Measurements from ENCODE around the gene RPL7A. TPM values are rescaled to one million over a fixed set of nuclear protein-coding genes. Genes with fewer than 3 reads are reported as not detected.
"Not testable (repeated sequence)": the region's sequence is repeated elsewhere in the genome, so short reads cannot be mapped to it uniquely, and the experiment has no call there.

RPL7A gene
- total RNA-seq, 2 donors from 2014 or later: 2,417 to 2,552 TPM

DNA sequence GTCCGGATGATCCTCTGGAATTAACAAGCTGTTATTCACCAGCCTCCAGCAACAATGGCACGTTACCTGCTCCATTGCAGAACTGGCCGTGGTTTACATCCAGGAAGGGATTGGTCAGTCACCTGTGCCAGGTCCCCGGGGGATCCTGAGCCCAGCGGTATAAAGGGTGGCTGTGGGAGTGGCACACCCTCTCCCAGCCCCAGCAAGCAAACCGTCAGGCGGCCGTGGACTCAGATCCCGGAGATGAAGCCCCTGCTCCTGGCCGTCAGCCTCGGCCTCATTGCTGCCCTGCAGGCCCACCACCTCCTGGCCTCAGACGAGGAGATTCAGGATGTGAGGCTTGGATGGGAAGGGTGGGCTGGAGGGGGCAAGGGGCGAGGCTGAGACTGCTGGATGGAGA lies 30.5 kb upstream of the RPL7A start:
- peaks cover 14% of the 10 kb centered on the region for H3K27me3 Mint-ChIP-seq
- not testable (repeated sequence) for H3K4me3 Mint-ChIP-seq; DNase-seq; H3K9me3 ChIP-seq (ENCODE audit: control insufficient read depth, low read length, poor library complexity, severe bottlenecking); H3K27ac Mint-ChIP-seq; H3K36me3 Mint-ChIP-seq (ENCODE audit: low read depth); H3K4me1 Mint-ChIP-seq; ATAC-seq

DNA sequence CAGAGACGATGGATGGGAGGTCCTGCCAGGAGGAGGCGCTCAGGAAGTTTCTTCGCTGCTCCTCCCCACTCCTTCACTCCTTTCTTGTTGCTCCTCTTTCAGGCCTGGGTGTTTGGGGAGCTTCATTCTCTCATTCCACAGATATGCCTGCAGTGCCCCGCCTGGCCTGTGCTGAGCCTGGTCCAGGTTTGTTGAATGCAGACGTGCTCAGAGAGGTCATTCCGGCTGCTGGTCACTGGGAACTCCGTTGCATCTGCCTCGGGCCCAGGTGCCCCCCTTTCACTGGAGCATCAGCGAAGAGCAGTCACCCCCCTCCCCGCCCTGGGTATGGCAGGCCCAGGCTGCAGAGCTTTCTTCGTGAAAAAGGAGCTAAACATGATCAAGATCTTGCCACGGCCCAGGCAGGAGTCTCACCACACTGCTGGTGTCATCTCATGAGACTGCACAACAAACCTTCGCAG lies 27.6 kb upstream of the RPL7A start:
- no peaks in the 10 kb centered on the region for H3K4me1 Mint-ChIP-seq
- no peak overlapping the region for H3K27ac Mint-ChIP-seq
- no peak for DNase-seq
- peaks cover 14% of the 10 kb centered on the region for H3K27me3 Mint-ChIP-seq
- no peaks in the 10 kb centered on the region for H3K9me3 ChIP-seq (ENCODE audit: control insufficient read depth, low read length, poor library complexity, severe bottlenecking)
- H3K36me3 Mint-ChIP-seq (ENCODE audit: low read depth): peaks cover 3% of the 10 kb centered on the region
- ATAC-seq: no peak
- H3K4me3 Mint-ChIP-seq: no peak overlapping the region

DNA sequence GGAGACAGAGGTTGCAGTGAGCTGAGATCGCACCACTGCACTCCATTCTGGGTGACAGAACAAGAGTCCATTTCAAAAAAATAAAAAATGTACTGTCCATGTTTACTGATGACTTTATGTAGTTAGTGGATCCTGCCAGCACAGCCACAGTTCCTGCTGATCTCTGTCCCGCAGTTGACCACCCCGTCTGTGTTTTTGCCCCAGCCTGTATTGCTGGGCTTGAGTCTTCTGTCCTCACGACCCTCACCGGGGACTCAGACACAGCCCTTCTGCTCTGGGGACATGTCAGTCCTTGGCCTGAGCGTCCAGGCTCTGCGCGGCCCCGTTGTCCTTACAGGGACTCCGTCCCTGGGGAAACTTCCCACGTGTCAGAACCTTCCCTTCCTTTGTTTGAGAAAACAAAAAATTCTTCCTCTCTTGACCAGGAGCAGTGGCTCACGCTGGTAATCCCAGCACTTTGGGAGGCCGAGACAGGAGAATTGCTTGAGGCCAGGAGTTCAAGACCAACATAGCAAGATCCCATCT lies 26.5 kb upstream of the RPL7A start:
- H3K9me3 ChIP-seq (ENCODE audit: control insufficient read depth, low read length, poor library complexity, severe bottlenecking): no peaks in the 10 kb centered on the region
- no peaks in the 10 kb centered on the region for H3K4me1 Mint-ChIP-seq
- H3K36me3 Mint-ChIP-seq (ENCODE audit: low read depth): peaks cover 3% of the 10 kb centered on the region
- DNase-seq: no peak
- no peak overlapping the region for H3K27ac Mint-ChIP-seq
- ATAC-seq: no peak
- peaks cover 14% of the 10 kb centered on the region for H3K27me3 Mint-ChIP-seq
- H3K4me3 Mint-ChIP-seq: no peak overlapping the region

DNA sequence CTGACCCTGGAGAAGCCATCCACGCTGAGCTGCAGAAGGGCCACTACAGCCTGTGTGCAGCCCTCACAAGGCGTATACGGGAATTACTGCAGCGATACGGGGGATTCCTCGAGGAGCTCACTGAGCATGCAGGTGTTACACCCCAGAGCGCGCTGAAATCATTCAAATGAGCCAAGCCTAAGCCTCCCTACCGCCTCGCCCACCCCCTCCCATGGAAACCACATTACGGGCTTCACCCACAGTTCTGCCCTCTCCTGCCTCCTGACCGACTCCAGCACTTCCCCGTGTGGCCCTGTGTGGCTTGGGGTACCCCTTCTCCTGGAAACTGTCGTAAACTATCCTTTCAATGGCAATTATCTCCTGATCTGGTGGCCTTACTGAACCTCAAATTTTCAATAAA lies 25.3 kb upstream of the RPL7A start:
- no peak overlapping the region for H3K27ac Mint-ChIP-seq
- DNase-seq (no peak), ATAC-seq (no peak)
- H3K4me3 Mint-ChIP-seq: no peak overlapping the region
- peaks cover 3% of the 10 kb centered on the region for H3K36me3 Mint-ChIP-seq (ENCODE audit: low read depth)
- H3K9me3 ChIP-seq (ENCODE audit: control insufficient read depth, low read length, poor library complexity, severe bottlenecking): no peaks in the 10 kb centered on the region
- peaks cover 5% of the 10 kb centered on the region for H3K27me3 Mint-ChIP-seq
- H3K4me1 Mint-ChIP-seq: no peaks in the 10 kb centered on the region

DNA sequence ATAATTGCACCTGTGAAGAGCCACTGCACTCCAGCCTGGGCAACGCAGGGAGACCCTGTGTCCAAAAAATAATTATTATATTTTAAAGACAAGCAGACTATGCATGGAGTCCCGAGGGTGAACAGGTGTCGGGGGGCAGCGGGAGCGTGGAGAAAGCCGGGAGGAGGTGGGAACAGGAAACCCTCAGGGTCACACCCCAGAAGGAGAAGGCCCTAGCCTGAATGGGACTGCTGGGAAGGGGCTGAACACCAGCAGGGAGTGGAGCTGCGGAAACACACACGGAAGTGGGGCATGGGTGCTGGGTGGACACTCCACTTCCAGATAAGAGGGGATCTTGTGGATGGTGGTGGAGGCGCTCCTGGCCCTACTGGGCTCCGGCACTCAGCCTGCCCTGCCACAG lies 24.8 kb upstream of the RPL7A start:
- no peak overlapping the region for H3K27ac Mint-ChIP-seq
- no peaks in the 10 kb centered on the region for H3K4me1 Mint-ChIP-seq
- peaks cover 5% of the 10 kb centered on the region for H3K27me3 Mint-ChIP-seq
- ATAC-seq: no peak
- no peak overlapping the region for H3K4me3 Mint-ChIP-seq
- H3K9me3 ChIP-seq (ENCODE audit: control insufficient read depth, low read length, poor library complexity, severe bottlenecking): no peaks in the 10 kb centered on the region
- DNase-seq: no peak
- H3K36me3 Mint-ChIP-seq (ENCODE audit: low read depth): peaks cover 3% of the 10 kb centered on the region

DNA sequence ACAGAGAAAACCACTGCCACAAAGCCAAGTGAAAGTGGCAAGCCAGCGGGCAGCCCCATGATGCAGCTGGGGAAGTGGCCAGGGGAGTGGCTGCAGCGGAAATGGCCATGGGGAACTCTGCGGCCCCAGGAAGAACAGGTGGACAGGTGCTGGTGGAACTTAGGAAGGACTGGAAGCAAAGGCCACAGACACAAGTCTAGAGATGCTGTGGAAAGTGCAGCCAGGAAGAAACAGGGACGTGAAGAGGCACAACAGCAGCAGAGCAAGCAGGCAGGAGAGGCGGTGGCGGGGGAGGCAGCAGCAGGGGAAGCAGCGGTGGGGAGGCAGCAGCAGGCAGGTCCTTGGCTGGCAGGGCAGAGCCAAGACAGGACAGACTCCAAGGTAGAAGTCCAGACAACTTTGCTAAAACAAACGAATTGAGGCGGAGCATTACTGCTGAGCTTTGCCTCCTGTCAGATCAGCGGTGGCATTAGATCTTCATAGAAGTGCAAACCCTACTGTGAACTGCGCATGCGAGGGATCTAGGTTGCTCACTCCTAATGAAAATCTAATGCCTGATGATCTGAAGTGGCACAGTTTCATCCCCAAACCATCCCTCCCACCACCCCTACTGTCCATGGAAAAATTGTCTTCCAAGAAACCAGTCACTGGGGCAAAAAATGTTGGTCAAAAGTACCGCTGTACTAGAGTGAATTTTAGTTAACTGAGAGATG lies 23.9 kb upstream of the RPL7A start:
- ATAC-seq (no peak), DNase-seq (no peak)
- Mint-ChIP-seq H3K27me3 (peaks cover 5% of the 10 kb centered on the region), H3K4me1 (peaks cover 4% of the 10 kb centered on the region), H3K4me3 (no peak overlapping the region), H3K27ac (no peak overlapping the region), H3K36me3 (ENCODE audit: low read depth) (peaks cover 3% of the 10 kb centered on the region)
- H3K9me3 ChIP-seq (ENCODE audit: control insufficient read depth, low read length, poor library complexity, severe bottlenecking): no peaks in the 10 kb centered on the region

DNA sequence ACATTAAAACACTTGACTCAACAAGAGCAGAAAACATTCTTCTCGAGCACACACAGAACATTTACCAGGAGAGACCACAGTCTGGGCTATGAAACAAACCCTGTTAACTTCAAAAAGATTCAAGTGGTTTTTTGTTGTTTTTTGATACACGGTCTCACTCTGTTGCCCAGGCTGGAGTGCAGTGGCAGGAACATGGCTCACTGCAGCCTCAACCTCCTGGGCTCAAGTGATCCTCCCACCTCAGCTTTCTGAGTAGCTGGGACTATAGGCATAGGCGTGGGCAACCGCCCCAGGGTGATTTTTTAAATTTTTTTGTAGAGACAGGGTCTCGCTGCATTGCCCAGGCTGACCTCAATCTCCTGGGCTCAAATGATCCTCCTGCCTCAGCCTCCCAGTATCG lies 21.0 kb upstream of the RPL7A start:
- H3K4me3 Mint-ChIP-seq; H3K9me3 ChIP-seq (ENCODE audit: control insufficient read depth, low read length, poor library complexity, severe bottlenecking); H3K27me3 Mint-ChIP-seq; H3K36me3 Mint-ChIP-seq (ENCODE audit: low read depth); DNase-seq; H3K27ac Mint-ChIP-seq; ATAC-seq: not testable (repeated sequence)
- peaks cover 12% of the 10 kb centered on the region for H3K4me1 Mint-ChIP-seq

DNA sequence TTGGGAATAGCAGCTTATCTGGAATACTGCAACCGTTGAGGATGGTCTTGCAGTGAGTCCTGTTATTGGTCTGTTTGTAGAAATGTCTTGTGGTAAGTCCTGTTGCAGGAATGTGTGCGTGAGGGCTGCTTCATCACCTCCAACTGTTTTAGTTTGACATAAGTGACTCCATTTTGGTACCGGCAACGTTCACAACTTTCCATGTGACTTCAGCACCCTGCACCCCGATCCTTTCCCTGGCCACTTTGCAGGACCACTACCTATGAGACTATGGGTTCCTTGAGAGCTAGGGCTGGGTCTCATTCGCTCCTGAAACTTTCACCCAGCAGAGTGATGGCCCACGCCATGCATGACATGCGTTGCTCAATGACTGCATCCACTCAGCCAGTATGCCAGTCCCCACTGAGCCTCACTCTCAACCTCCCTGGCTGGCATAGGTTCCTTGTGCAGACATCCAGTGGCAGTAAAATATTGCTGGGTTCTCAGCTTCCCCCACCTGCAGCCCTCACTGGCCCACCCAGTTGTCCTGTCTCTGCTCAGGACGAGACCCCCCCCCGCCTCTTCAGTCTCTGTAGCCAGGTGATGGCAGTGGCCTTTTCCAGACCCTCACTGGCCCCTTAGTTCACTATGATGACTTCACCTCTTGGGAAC lies 20.1 kb upstream of the RPL7A start:
- Mint-ChIP-seq H3K27me3 (no peaks in the 10 kb centered on the region), H3K36me3 (ENCODE audit: low read depth) (peaks cover 2% of the 10 kb centered on the region), H3K27ac (no peak overlapping the region), H3K4me3 (no peak overlapping the region), H3K4me1 (peaks cover 14% of the 10 kb centered on the region)
- DNase-seq: no peak
- no peaks in the 10 kb centered on the region for H3K9me3 ChIP-seq (ENCODE audit: control insufficient read depth, low read length, poor library complexity, severe bottlenecking)
- no peak for ATAC-seq

DNA sequence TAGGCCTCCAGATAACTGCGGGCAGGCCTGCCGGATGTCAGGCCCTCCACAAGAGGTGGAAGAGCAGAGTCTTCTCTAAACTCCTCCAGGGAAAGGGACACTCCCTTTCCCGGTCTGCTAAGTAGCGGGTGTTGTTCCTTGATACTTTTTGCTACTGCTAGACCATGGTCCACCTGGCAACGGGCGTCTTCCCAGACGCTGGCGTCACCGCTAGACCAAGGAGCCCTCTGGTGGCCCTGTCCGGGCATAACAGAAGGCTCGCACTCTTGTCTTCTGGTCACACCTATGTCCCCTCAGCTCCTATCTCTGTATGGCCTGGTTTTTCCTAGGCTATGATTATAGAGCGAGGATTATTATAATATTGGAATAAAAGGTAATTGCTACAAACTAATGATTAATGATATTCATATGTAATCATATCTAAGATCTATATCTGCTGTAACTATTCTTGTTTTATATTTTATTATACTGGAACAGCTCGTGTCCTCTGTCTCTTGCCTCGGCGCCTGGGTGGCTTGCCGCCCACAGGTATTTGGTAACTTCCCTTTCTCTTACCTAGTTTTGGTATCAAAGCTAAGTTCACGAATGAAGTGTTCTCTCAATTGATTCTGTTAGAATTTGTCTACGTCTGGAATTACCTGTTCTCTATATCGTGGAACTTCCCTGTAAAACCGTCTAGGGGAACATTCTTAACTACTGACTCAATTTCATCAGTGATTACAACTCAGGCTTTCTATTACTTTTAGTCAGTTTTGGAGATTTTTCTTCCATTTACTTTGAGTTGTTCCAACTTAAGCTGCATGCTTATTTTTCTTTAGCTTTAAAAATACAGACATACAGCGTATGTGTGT lies 18.5 kb upstream of the RPL7A start:
- not testable (repeated sequence) for ATAC-seq; H3K36me3 Mint-ChIP-seq (ENCODE audit: low read depth); H3K4me3 Mint-ChIP-seq; H3K9me3 ChIP-seq (ENCODE audit: control insufficient read depth, low read length, poor library complexity, severe bottlenecking); DNase-seq; H3K27ac Mint-ChIP-seq; H3K27me3 Mint-ChIP-seq
- peaks cover 14% of the 10 kb centered on the region for H3K4me1 Mint-ChIP-seq

DNA sequence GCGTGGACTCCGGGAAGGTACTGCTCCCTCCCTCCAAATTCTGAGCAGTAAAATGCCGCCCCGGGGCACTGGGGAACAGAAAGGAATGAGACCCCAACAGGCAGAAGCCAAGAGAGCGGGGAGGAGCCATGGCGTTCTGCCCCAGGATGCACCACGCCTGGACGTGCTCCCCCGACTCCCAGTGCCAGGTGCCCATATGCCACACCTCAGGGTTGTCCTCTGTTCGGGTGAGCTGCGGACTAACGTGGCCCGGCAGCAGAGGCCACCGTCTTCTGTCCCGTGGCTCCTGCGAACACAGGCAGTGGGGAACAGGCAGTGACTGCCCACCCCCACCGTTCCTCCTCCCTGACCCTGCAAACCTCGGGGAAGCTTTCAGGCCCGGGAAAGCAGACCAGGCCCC lies 16.8 kb upstream of the RPL7A start:
- ATAC-seq (no peak), DNase-seq (no peak)
- no peaks in the 10 kb centered on the region for H3K27me3 Mint-ChIP-seq
- H3K27ac Mint-ChIP-seq: no peak overlapping the region
- H3K4me3 Mint-ChIP-seq: no peak overlapping the region
- no peaks in the 10 kb centered on the region for H3K9me3 ChIP-seq (ENCODE audit: control insufficient read depth, low read length, poor library complexity, severe bottlenecking)
- H3K36me3 Mint-ChIP-seq (ENCODE audit: low read depth): peaks cover 2% of the 10 kb centered on the region
- peaks cover 22% of the 10 kb centered on the region for H3K4me1 Mint-ChIP-seq

DNA sequence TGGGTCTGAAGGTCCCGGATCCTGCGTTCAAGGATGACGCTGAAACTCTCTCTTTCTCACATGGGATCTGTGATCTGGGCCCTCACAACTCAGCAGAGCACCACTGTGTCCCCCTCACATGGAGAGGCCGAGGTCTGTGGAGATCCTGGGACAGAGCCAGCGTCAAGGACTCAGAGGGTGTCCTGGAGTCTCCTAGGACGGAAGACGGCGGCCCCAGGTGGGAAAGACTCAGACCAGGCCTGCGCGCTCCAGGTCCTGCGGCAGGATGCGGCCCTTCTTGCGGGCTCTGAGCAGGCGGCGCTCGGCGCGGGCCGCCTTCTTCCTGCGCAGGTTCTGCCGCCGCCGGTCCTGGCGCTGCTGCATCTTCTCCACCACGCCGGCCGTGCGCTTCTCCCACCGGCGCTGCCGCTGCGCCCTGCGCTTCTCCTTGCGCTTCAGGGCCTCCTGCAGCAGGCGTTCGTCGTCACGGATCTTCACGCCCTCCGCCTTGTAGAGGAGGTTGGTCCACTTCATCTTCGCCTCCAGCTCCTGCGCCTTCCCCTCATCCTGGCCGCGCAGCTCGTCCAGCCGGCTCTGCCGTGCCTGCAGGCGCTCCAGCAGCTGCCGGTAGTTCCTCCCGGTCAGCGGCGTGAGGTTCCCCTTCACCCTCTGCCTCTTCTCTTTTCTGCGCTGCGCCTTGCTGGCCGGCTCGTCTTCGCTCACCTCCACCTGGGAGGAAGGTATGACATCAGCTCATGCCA lies 16.2 kb upstream of the RPL7A start:
- no peak overlapping the region for H3K27ac Mint-ChIP-seq
- no peaks in the 10 kb centered on the region for H3K9me3 ChIP-seq (ENCODE audit: control insufficient read depth, low read length, poor library complexity, severe bottlenecking)
- no peaks in the 10 kb centered on the region for H3K27me3 Mint-ChIP-seq
- peaks cover 24% of the 10 kb centered on the region for H3K4me1 Mint-ChIP-seq
- ATAC-seq (no peak), DNase-seq (no peak)
- H3K4me3 Mint-ChIP-seq: no peak overlapping the region
- peaks cover 2% of the 10 kb centered on the region for H3K36me3 Mint-ChIP-seq (ENCODE audit: low read depth)

DNA sequence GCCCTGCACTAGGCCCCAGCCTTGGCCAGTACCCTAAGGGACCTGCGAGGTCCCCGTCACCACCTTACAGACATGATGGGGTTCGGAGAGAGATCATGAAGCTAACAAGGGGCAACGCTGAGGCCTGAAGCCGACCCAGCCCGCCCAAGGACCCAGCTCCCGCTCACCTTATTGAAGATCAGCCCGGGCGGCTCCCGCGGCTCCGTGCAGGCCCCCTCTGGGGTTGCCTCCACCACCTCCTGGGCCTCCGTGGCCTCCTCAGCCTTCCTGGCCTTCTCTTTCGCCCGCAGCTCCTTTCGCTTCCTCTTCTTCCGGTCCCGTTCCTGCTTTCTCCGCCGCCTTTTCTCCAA lies 15.7 kb upstream of the RPL7A start:
- no peaks in the 10 kb centered on the region for H3K9me3 ChIP-seq (ENCODE audit: control insufficient read depth, low read length, poor library complexity, severe bottlenecking)
- no peak overlapping the region for H3K27ac Mint-ChIP-seq
- H3K4me3 Mint-ChIP-seq: no peak overlapping the region
- peaks cover 24% of the 10 kb centered on the region for H3K4me1 Mint-ChIP-seq
- no peaks in the 10 kb centered on the region for H3K27me3 Mint-ChIP-seq
- DNase-seq (no peak), ATAC-seq (no peak)
- H3K36me3 Mint-ChIP-seq (ENCODE audit: low read depth): peaks cover 2% of the 10 kb centered on the region

DNA sequence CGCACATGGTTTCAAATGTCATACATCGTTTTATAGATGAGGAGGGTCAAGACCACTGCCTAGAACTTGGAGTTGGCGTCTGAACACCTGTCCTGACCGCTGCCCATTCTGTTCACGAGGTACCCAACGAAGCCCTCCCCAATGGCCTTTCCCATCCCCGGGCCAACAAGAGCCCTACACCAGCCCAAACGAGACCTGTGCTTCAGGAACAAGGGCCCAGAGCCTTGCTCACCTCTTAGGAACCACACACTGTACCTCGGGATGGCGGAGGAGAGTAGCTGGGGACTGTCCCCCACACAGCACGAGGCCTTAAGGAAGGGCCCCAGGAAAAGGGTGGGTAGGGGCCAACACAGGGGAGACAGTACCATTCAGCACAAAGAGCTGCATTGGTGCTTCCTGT lies 15.0 kb upstream of the RPL7A start:
- Mint-ChIP-seq H3K27me3 (no peaks in the 10 kb centered on the region), H3K4me3 (no peak overlapping the region), H3K27ac (no peak overlapping the region), H3K36me3 (ENCODE audit: low read depth) (peaks cover 2% of the 10 kb centered on the region), H3K4me1 (peaks cover 24% of the 10 kb centered on the region)
- DNase-seq: no peak
- no peaks in the 10 kb centered on the region for H3K9me3 ChIP-seq (ENCODE audit: control insufficient read depth, low read length, poor library complexity, severe bottlenecking)
- no peak for ATAC-seq
